H9 (cell line): Measurements from ENCODE around the gene ANK2. TPM values are rescaled to one million over a fixed set of nuclear protein-coding genes. Genes with fewer than 3 reads are reported as not detected.

Experiments
- DNase-seq: peaks from one replicate; pipeline ENCODE4 v3.0.0-alpha.2; 2017
- H2AFZ ChIP-seq: one replicate; pipeline ENCODE4 v1.6.1; 2013; ENCODE audit warnings: mild to moderate bottlenecking, low read length, control low read depth, moderate library complexity
- H2AK5ac ChIP-seq: 2 replicates; pipeline ENCODE4 v1.6.1; 2013; ENCODE audit warnings: low read length, control low read depth, mixed read lengths; ENCODE audit not compliant: insufficient read length
- H2BK120ac ChIP-seq: one replicate; pipeline ENCODE4 v1.6.1; 2013; ENCODE audit warnings: low read depth, mild to moderate bottlenecking, low read length, control low read depth, inconsistent platforms; ENCODE audit not compliant: poor library complexity, severe bottlenecking
- H2BK12ac ChIP-seq: 2 replicates; pipeline ENCODE4 v1.6.1; 2013; ENCODE audit warnings: low read length, control low read depth, mixed read lengths, low read depth; ENCODE audit not compliant: insufficient read length
- H2BK15ac ChIP-seq: 2 replicates; pipeline ENCODE4 v1.6.1; 2013; ENCODE audit warnings: low read depth, low read length, control low read depth
- H2BK20ac ChIP-seq: one replicate; pipeline ENCODE4 v1.6.1; 2013; ENCODE audit warnings: low read depth, mild to moderate bottlenecking, low read length, control low read depth, inconsistent platforms; ENCODE audit not compliant: poor library complexity, severe bottlenecking
- H2BK5ac ChIP-seq: 2 replicates; pipeline ENCODE4 v1.6.1; 2013; ENCODE audit warnings: low read length, control low read depth, mixed read lengths; ENCODE audit not compliant: insufficient read length
- H3K14ac ChIP-seq: 2 replicates; pipeline ENCODE4 v1.6.1; 2013; ENCODE audit warnings: low read length, control low read depth; ENCODE audit not compliant: insufficient read depth
- H3K18ac ChIP-seq: 2 replicates; pipeline ENCODE4 v1.6.1; 2013; ENCODE audit warnings: low read depth, mild to moderate bottlenecking, mixed read lengths, low read length, control low read depth; ENCODE audit not compliant: insufficient read length
- H3K23ac ChIP-seq: 2 replicates; pipeline ENCODE4 v1.6.1; 2013; ENCODE audit warnings: low read length, control low read depth, mixed read lengths, low read depth; ENCODE audit not compliant: insufficient read length
- H3K23me2 ChIP-seq: 2 replicates; pipeline ENCODE4 v1.6.1; 2013; ENCODE audit warnings: low read depth, mild to moderate bottlenecking, mixed read lengths, low read length, control low read depth; ENCODE audit not compliant: insufficient read length, poor library complexity, severe bottlenecking
- H3K27ac ChIP-seq: 2 replicates; pipeline ENCODE4 v1.5.1; 2013; ENCODE audit warnings: low read length, control low read depth, mixed read lengths, low read depth; ENCODE audit not compliant: insufficient read length
- H3K27me3 ChIP-seq: 2 replicates; pipeline ENCODE4 v1.6.1; 2013; ENCODE audit warnings: low read length, control low read depth, inconsistent platforms; ENCODE audit not compliant: insufficient read depth
- H3K4ac ChIP-seq: 2 replicates; pipeline ENCODE4 v1.6.1; 2013; ENCODE audit warnings: low read depth, mild to moderate bottlenecking, control low read depth, inconsistent platforms, low read length, moderate library complexity
- H3K4me1 ChIP-seq: 2 replicates; pipeline ENCODE4 v1.6.1; 2013; ENCODE audit warnings: low read length, control low read depth, inconsistent platforms; ENCODE audit not compliant: insufficient read depth
- H3K4me2 ChIP-seq: 2 replicates; pipeline ENCODE4 v1.6.1; 2013; ENCODE audit warnings: low read length, control low read depth, mixed read lengths; ENCODE audit not compliant: insufficient read length, insufficient read depth
- H3K56ac ChIP-seq: 2 replicates; pipeline ENCODE4 v1.6.1; 2013; ENCODE audit warnings: low read depth, mild to moderate bottlenecking, mixed read lengths, low read length, control low read depth; ENCODE audit not compliant: insufficient read length
- H3K79me1 ChIP-seq: 2 replicates; pipeline ENCODE4 v1.6.1; 2013; ENCODE audit warnings: low read depth, mild to moderate bottlenecking, moderate library complexity, low read length, control low read depth, inconsistent platforms; ENCODE audit not compliant: insufficient read depth, poor library complexity, severe bottlenecking
- H3K79me2 ChIP-seq: 2 replicates; pipeline ENCODE4 v1.6.1; 2013; ENCODE audit warnings: low read length, control low read depth, inconsistent platforms; ENCODE audit not compliant: insufficient read depth
- H3K9ac ChIP-seq: 2 replicates; pipeline ENCODE4 v1.6.1; 2013; ENCODE audit warnings: low read length, control low read depth, mixed read lengths; ENCODE audit not compliant: insufficient read length; ENCODE audit errors: extremely low read depth
- H3K9me3 ChIP-seq: one replicate; pipeline ENCODE4 v1.6.1; 2013; ENCODE audit warnings: low read depth, low read length, inconsistent platforms; ENCODE audit not compliant: control insufficient read depth
- H3T11ph ChIP-seq: one replicate; pipeline ENCODE4 v1.6.1; 2013; ENCODE audit warnings: mild to moderate bottlenecking, low read length, control low read depth, inconsistent platforms
- H4K20me1 ChIP-seq: one replicate; pipeline ENCODE4 v1.6.1; 2013; ENCODE audit not compliant: control insufficient read depth, insufficient read length, insufficient read depth
- H4K5ac ChIP-seq: 2 replicates; pipeline ENCODE4 v1.6.1; 2013; ENCODE audit warnings: low read depth, mild to moderate bottlenecking, mixed read lengths, low read length, control low read depth; ENCODE audit not compliant: insufficient read length
- H4K8ac ChIP-seq: replicated peaks from 2 replicates; pipeline ENCODE4 v1.6.1; 2013; ENCODE audit warnings: low read length, control low read depth, mixed read lengths, low read depth; ENCODE audit not compliant: insufficient read length
- H4K91ac ChIP-seq: 2 replicates; pipeline ENCODE4 v1.6.1; 2013; ENCODE audit warnings: low read depth, mild to moderate bottlenecking, moderate library complexity, mixed read lengths, low read length, control low read depth; ENCODE audit not compliant: insufficient read length
- H3K27ac Mint-ChIP-seq, 3 experiments: 2 replicates in 2 of 3; 3 replicates in 1 of 3; pipeline ENCODE4 v1.8.0; 2020 to 2021; ENCODE audit warnings: mixed read lengths in 3 of 3, mild to moderate bottlenecking in 1 of 3, moderate library complexity in 1 of 3
- H3K27me3 Mint-ChIP-seq: 2 replicates; pipeline ENCODE4 v1.8.0; 2021; ENCODE audit warnings: low read depth, mild to moderate bottlenecking, moderate library complexity, mixed read lengths
- H3K36me3 Mint-ChIP-seq, 3 experiments: 2 replicates in 2 of 3; 3 replicates in 1 of 3; pipeline ENCODE4 v1.8.0; 2020 to 2021; ENCODE audit warnings: low read depth in 3 of 3, mixed read lengths in 3 of 3; ENCODE audit not compliant: insufficient read depth in 1 of 3
- H3K4me1 Mint-ChIP-seq, 2 experiments: 2 replicates each; pipeline ENCODE4 v1.8.0; 2020; ENCODE audit warnings: mixed read lengths in 2 of 2
- H3K4me3 Mint-ChIP-seq, 2 experiments: 2 replicates in 1 of 2; 3 replicates in 1 of 2; pipeline ENCODE4 v1.8.0; 2020 to 2021; ENCODE audit warnings: mild to moderate bottlenecking in 2 of 2, mixed read lengths in 2 of 2, moderate library complexity in 1 of 2
- H3K9me3 Mint-ChIP-seq, 2 experiments: 2 replicates in 1 of 2; 3 replicates in 1 of 2; pipeline ENCODE4 v1.8.0; 2020; ENCODE audit warnings: mild to moderate bottlenecking in 2 of 2, mixed read lengths in 2 of 2, moderate library complexity in 1 of 2
- CTCF ChIP-seq: fragments of 200-600 bp; sonication (generic); conservative IDR thresholded peaks from 3 replicates; pipeline ENCODE4 v1.8.0; 2021; ENCODE audit warnings: antibody characterized with exemption, mild to moderate bottlenecking
- WGBS: extraction: QIAGEN DNeasy Blood & Tissue Kit; methylation state at CpG from one replicate; pipeline ENCODE4 v1.1.7; 2013; ENCODE audit warnings: missing lambda C conversion rate, low lambda C conversion rate, mixed read lengths; ENCODE audit not compliant: insufficient read length; ENCODE audit errors: extremely low coverage; 5-methylcytosine and 5-hydroxymethylcytosine counted together
- total RNA-seq: library from RNA; stranded (reverse); gene quantifications from 2 replicates; pipeline ENCODE4 v1.2.1, GENCODE V29; 2021

Gene ANK2
- total RNA-seq, 1 experiment from 2014 or later, result 36.8 TPM

- Histone ChIP-seq H3K23ac (no peak overlapping the region), H3K4me1 (no peaks in the 10 kb centered on the region), H2BK12ac (no peak overlapping the region), H3K79me2 (no peaks in the 10 kb centered on the region), H2BK120ac (no peak overlapping the region), H4K91ac (no peak overlapping the region), H2BK20ac (no peak overlapping the region), H2BK5ac (no peak overlapping the region), H4K5ac (no peak overlapping the region), H3K4me2 (no peak overlapping the region), H4K8ac (no peak overlapping the region), H2AK5ac (no peak overlapping the region), H3K18ac (no peak overlapping the region), H3K14ac (no peak overlapping the region), H3K27ac (no peak overlapping the region), H3K79me1 (no peaks in the 10 kb centered on the region), H3K56ac (no peak overlapping the region), H3K23me2 (no peaks in the 10 kb centered on the region), H4K20me1 (no peaks in the 10 kb centered on the region), H3T11ph (no peak overlapping the region), H2AFZ (no peak overlapping the region), H3K9me3 (no peaks in the 10 kb centered on the region), H3K27me3 (no peaks in the 10 kb centered on the region), H3K4ac (no peak overlapping the region), H3K9ac (no peak overlapping the region), H2BK15ac (no peak overlapping the region)
- no peak for TF ChIP-seq CTCF
- Mint-ChIP-seq H3K36me3 (no peaks in the 10 kb centered on the region), H3K9me3 (no peaks in the 10 kb centered on the region; a peak in 3 of 5 replicates), H3K27me3 (no peaks in the 10 kb centered on the region), H3K27ac (no peak overlapping the region), H3K4me3 (no peak overlapping the region), H3K4me1 (peaks cover 12 to 13% of the 10 kb centered on the region in 2 experiments)
- no CpG with 5 or more reads among the region's 4 CpGs for WGBS
- DNase-seq, result no peak
Measured at GRCh38 chr4:113404167-113404571, 354.7 kb downstream of the ANK2 start.
